Measurements from ENCODE around the gene C19orf25.

DNA sequence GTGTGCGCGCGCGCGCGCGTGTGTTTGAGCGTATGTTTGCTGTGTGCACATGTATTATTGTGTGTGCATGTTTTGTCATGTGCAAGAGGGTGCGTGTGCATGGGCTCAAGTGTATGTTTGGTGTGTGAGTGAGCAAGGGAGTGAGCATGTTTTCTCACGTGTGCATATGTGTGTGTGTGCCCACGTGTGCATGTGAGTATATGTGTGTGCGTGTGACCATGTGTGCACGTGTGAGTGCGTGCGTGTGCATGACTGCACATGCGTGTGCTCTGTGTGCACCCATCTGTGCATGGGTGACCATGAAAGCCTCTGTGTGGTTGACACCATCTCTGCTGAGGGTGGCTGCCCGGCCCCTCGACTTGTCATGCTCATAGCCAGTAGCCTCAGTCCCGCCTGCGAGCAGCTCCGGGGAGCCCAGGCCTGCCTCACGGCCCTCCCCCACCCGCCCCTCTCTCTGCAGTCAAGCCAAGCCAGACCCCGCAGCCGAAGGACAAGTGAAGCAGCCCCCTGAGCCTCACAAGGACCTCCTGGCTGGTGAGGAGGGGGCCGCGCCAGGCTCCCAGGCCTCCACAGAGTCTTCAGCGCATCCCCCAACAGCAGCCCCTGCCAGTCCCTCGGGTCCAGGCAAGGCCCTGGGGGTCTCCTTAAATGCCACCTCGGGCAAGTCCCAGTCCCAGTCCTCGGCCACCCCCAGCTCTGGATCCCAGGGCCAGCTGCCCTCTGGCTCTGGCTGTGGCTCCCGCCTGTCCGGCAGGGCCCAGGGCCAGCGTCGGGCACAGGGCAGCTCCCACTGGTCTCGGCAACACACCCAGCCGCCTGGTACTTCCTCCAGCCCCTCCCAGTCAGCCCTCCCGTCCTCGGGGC, 17.9 kb upstream of the C19orf25 start:
- TF ChIP-seq, protein P1, sequence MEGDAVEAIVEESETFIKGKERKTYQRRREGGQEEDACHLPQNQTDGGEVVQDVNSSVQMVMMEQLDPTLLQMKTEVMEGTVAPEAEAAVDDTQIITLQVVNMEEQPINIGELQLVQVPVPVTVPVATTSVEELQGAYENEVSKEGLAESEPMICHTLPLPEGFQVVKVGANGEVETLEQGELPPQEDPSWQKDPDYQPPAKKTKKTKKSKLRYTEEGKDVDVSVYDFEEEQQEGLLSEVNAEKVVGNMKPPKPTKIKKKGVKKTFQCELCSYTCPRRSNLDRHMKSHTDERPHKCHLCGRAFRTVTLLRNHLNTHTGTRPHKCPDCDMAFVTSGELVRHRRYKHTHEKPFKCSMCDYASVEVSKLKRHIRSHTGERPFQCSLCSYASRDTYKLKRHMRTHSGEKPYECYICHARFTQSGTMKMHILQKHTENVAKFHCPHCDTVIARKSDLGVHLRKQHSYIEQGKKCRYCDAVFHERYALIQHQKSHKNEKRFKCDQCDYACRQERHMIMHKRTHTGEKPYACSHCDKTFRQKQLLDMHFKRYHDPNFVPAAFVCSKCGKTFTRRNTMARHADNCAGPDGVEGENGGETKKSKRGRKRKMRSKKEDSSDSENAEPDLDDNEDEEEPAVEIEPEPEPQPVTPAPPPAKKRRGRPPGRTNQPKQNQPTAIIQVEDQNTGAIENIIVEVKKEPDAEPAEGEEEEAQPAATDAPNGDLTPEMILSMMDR (IDR thresholded peaks at IDR 0.05) = no peak
- no peak for TF ChIP-seq POLR2AphosphoS5 (IDR thresholded peaks at IDR 0.05; ENCODE audit: insufficient read depth in 1 of 2, low read depth in 1 of 2)
